ENCODE data around the gene TIMM13. TPM values are rescaled to one million over a fixed set of nuclear protein-coding genes. Genes with fewer than 3 reads are reported as not detected.

The TIMM13 gene
- polyA plus RNA-seq, 3 donors: 17.3 to 89.3 (median 72.4) TPM

GRCh38 chr19:2451741-2452140 lies 24.4 kb upstream of the TIMM13 start:
- H4K20me1 ChIP-seq (ENCODE audit: insufficient read depth, low read length): no peaks in the 10 kb centered on the region

GRCh38 chr19:2451138-2451537 lies 23.8 kb upstream of the TIMM13 start:
- Histone ChIP-seq H3K4me1 (ENCODE audit: control insufficient read depth in 1 of 2, insufficient read depth in 2 of 2, low read length in 2 of 2) (peaks cover 11 to 12% of the 10 kb centered on the region in 2 donors), H3K79me2 (ENCODE audit: insufficient read depth, low read length) (peaks cover 95% of the 10 kb centered on the region), H3K36me3 (replicated peaks in 1 of 2; ENCODE audit: control insufficient read depth in 1 of 2, insufficient read depth in 2 of 2, low read length in 2 of 2) (peaks cover 3 to 7% of the 10 kb centered on the region in 2 donors), H3K4me3 (replicated peaks in 1 of 3; ENCODE audit: low read depth in 2 of 3, low read length in 3 of 3) (no peak overlapping the region), H3K27ac (ENCODE audit: low read depth in 1 of 2, low read length in 2 of 2) (no peak overlapping the region), H4K20me1 (ENCODE audit: insufficient read depth, low read length) (no peaks in the 10 kb centered on the region), H3K27me3 (ENCODE audit: control insufficient read depth in 2 of 2, insufficient read depth in 2 of 2, low read length in 2 of 2) (no peaks in the 10 kb centered on the region), H3K4me2 (replicated peaks; ENCODE audit: extremely low read depth, low read length, poor library complexity, severe bottlenecking) (no peak overlapping the region), H3K9me3 (replicated peaks in 1 of 2; ENCODE audit: control insufficient read depth in 1 of 2, insufficient read depth in 1 of 2, low read length in 2 of 2) (no peaks in the 10 kb centered on the region), H3K9ac (ENCODE audit: insufficient read depth, low read length, poor library complexity, severe bottlenecking) (no peak overlapping the region), H2AFZ (ENCODE audit: insufficient read depth, low read depth, low read length, poor library complexity, severe bottlenecking) (no peak overlapping the region)
- Mint-ChIP-seq H3K4me1 (peaks cover 23% of the 10 kb centered on the region), H3K4me3 (no peak overlapping the region), H3K27ac (no peak overlapping the region), H3K9me3 (no peaks in the 10 kb centered on the region), H3K36me3 (peaks cover 10 to 41% of the 10 kb centered on the region in 2 donors), H3K27me3 (ENCODE audit: low read depth in 3 of 3) (no peaks in the 10 kb centered on the region)
- intact Hi-C loops (cut with micrococcal nuclease): no loop called here
- DNase-seq: no peak
- no peak for TF ChIP-seq CTCF (IDR thresholded peaks at IDR 0.05)
- WGBS (ENCODE audit: insufficient coverage): 100% methylated on average over 5 of the region's 7 CpGs

More at GRCh38 chr19:2451741-2452140, 24.4 kb upstream of the TIMM13 start:
- 99% methylated on average over 12 of the region's 18 CpGs for WGBS (ENCODE audit: insufficient coverage)
- Histone ChIP-seq H3K4me1 (ENCODE audit: control insufficient read depth in 1 of 2, insufficient read depth in 2 of 2, low read length in 2 of 2) (peaks cover 12 to 14% of the 10 kb centered on the region in 2 donors), H2AFZ (ENCODE audit: insufficient read depth, low read depth, low read length, poor library complexity, severe bottlenecking) (no peak overlapping the region), H3K27ac (ENCODE audit: low read depth in 1 of 2, low read length in 2 of 2) (no peak overlapping the region), H3K79me2 (ENCODE audit: insufficient read depth, low read length) (peaks cover 95% of the 10 kb centered on the region), H3K4me2 (replicated peaks; ENCODE audit: extremely low read depth, low read length, poor library complexity, severe bottlenecking) (no peak overlapping the region), H3K36me3 (replicated peaks in 1 of 2; ENCODE audit: control insufficient read depth in 1 of 2, insufficient read depth in 2 of 2, low read length in 2 of 2) (peaks cover 3 to 7% of the 10 kb centered on the region in 2 donors), H3K9ac (ENCODE audit: insufficient read depth, low read length, poor library complexity, severe bottlenecking) (no peak overlapping the region), H3K27me3 (ENCODE audit: control insufficient read depth in 2 of 2, insufficient read depth in 2 of 2, low read length in 2 of 2) (no peaks in the 10 kb centered on the region), H3K4me3 (replicated peaks in 1 of 3; ENCODE audit: low read depth in 2 of 3, low read length in 3 of 3) (no peak overlapping the region), H3K9me3 (replicated peaks in 1 of 2; ENCODE audit: control insufficient read depth in 1 of 2, insufficient read depth in 1 of 2, low read length in 2 of 2) (no peaks in the 10 kb centered on the region)
- Mint-ChIP-seq H3K4me3 (no peak overlapping the region), H3K27me3 (ENCODE audit: low read depth in 3 of 3) (no peaks in the 10 kb centered on the region), H3K9me3 (no peaks in the 10 kb centered on the region), H3K27ac (no peak overlapping the region), H3K4me1 (peaks cover 18% of the 10 kb centered on the region), H3K36me3 (peaks cover 10 to 41% of the 10 kb centered on the region in 2 donors)
- no peak for DNase-seq
- intact Hi-C loops (cut with micrococcal nuclease): no loop called here
- no peak for TF ChIP-seq CTCF (IDR thresholded peaks at IDR 0.05)

All from CD14-positive monocyte (primary cell).